ENCODE results near the gene RFFL.

DNA sequence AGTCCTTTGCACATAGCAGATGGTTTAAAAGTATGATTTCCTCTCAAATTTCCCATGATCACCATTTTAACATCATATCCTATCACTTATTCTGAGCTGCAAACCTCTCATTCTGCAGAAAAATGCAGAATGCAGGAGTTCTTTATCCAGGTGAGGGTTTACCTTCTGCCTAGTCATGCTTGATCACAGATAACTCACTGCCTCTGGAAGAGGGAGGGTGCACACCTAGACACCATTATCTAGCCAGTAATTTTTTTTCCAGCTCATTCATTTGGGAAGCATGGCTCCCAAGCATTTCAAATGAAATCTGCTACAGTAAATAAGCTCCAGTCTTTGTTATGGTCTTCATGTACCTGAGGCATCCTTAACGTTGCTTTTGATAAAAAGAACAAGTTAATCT is 38.0 kb downstream of the RFFL start:
- TF ChIP-seq, protein P1, sequence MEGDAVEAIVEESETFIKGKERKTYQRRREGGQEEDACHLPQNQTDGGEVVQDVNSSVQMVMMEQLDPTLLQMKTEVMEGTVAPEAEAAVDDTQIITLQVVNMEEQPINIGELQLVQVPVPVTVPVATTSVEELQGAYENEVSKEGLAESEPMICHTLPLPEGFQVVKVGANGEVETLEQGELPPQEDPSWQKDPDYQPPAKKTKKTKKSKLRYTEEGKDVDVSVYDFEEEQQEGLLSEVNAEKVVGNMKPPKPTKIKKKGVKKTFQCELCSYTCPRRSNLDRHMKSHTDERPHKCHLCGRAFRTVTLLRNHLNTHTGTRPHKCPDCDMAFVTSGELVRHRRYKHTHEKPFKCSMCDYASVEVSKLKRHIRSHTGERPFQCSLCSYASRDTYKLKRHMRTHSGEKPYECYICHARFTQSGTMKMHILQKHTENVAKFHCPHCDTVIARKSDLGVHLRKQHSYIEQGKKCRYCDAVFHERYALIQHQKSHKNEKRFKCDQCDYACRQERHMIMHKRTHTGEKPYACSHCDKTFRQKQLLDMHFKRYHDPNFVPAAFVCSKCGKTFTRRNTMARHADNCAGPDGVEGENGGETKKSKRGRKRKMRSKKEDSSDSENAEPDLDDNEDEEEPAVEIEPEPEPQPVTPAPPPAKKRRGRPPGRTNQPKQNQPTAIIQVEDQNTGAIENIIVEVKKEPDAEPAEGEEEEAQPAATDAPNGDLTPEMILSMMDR (IDR thresholded peaks at IDR 0.05): no peak
- TF ChIP-seq POLR2A (IDR thresholded peaks at IDR 0.05): no peak
